HG03439 (cell line): ENCODE measurements around the gene BRD1.
"Not testable (repeated sequence)": the region's sequence is repeated elsewhere in the genome, so short reads cannot be mapped to it uniquely, and the experiment has no call there.

ENCODE experiments used
- ATAC-seq: cut with Tn5 transposase; IDR thresholded peaks from one replicate; pipeline ENCODE4 v1.9.1; 2021; ENCODE audit warnings: mild to moderate bottlenecking, moderate library complexity; ENCODE audit not compliant: unreplicated experiment

The BRD1 gene

GRCh38 chr22:49827271-49827852 is 311 bp downstream of the BRD1 start:
- no peak for ATAC-seq

DNA sequence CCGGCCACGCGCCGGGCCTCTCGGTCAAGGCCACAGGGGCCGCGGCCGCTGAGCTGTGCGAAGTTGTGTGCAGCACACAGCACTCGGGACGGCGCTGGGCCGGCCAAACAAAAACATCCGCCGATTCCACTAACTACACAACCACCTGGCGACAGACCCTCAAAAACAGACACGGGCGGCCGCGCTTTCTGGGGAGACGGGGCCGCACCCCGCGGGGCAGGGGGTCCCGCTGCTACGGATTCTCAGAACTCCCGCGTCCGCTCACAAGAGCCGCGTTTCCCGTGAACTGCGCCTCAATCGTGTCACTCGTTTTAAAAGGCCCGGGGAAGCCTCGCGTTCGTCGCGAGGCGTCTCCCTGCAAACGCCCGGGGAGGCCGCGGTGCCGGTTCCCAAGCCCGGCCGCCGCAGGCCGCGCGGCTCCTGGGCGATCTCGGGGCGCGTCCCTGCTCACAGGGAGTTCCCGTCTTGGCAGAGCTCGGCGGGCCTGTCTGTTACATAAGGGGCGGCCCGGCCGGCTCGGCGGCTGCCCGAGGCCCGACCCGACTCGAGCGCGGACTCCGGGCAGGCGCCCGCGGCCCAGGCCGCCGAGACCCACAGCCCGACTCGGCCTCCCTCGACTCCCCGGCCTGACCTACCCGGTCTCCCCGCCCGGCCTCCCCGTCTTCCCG is 936 bp downstream of the BRD1 start:
- no peak for ATAC-seq

DNA sequence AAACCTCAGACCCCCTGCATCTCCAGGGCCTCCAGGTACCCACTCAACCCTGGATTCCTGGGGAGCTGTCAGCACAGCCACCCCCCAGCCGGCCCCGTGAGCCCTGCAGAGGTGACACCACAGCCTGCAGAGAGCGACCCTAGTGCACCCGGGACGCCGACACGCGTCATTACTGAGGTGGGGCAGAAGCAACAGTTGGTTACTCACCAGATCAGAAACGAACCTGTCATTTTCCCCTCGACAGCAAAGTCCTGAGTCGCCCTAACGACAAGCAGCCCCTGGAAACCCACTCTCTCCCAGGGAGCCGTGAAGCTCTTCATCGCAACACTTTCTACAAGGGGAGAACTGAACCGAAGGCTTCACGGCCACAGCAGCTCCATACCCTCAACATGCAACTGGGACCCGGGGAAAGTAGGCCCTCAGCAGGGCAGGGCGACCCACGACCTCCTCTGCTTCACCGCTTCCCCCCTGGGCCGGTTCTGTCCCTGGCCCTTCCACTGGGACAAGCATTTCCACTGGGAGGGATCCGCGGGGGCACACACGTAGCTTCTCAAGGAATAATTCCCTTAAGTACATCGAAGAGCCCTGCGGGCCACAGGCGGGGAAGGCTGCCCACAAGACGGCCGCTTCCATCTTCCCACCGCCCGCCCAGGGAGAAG is 1.6 kb downstream of the BRD1 start:
- ATAC-seq, result no peak

DNA sequence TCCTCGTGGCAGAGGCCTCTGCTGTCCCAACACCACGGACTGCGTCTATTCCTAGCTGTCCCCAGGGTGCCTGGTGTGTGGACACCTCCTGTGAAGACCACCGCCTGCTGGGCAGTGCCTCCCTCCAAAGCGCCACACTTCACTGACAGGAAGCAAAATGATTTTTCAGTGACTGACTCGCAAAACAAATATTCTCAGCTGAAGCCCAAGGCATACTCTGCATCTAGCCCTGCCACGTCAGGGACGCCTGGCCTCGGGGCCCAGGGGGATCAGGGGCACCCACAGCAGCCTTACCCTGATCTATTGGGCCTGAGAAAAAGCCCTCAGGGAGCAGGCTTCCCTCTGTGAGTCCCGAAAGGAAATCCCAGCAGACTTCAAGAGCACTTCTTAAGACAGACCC is 2.2 kb downstream of the BRD1 start:
- no peak for ATAC-seq

- ATAC-seq, result no peak
These were observed 2.7 kb downstream of the BRD1 start for GRCh38 chr22:49824936-49825335.

- no peak for ATAC-seq
These were observed 3.3 kb downstream of the BRD1 start for GRCh38 chr22:49824185-49824925.

DNA sequence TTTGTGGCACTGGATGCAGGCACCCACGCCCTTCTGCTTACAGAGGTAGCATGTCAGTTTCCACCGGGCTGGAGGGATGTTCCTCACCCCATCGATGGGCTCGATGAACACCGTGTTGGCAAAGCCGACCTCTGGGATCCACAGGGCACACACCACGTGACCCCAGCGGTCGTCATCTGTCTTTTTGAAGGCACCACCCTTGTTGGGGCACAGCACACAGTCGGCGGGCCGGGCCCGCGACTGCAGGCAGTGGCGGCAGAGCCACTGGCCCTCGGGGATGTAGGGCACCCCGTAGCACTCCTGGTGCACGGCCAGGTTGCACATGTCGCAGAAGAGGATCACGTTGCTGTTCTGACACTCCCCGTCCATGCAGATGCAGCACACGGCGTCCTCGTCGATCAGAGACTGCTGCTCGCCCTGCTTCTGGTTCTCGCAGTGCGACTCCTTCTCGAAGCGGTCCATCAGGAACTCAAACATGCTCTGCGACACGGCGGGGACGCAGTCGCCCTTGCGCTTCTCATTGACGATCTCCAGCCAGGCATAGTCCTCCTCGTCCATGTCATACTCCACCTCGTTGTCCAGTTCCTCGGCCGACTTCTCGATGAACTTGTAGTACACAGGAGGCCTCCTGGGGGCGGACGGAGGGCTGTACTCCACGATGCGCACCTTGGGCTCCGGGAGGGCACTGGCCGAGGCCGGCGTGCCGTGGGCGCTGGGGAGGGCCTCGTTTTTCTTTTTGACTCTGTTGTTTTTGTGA is 4.2 kb downstream of the BRD1 start:
- ATAC-seq, result no peak

- not testable (repeated sequence) for ATAC-seq
These were observed 5.9 kb downstream of the BRD1 start for GRCh38 chr22:49821741-49822140.

DNA sequence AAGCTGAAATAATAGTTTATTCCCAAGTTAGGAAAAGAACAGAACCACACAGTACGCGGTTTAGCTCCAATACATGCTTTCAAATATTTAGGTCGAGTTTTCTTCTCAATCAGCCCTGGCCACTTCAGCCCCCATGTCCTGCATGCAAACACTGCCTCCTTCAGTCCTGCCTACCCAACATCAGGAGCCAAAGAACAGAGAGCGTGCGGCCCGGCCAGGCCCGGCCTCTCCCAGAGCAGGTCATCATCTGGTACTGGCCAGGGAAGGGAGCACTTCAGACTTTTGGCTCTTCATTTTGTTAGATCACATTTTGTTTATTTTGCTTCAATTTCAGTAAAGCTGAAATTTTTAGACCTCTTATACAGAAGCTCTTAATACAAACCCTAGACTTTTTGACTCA is 6.7 kb downstream of the BRD1 start:
- ATAC-seq, result no peak

DNA sequence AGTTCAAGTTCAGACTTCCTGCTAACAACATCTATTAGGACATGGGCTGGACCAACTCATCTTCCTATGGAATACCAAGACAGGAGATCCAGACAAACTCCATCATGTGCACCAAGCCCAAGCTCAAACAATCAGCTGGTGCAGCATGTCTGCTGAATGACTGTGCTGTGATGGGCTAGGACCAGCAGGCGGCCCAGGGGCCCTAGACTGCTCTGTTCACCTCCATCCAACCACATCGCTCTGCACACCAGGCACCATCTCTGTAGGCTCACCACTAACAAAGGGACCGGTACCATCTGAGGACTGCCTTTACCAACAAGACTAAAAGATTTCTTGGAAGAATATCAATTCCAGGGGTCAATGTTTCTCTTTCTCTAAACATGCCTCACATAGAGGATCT is 10.3 kb downstream of the BRD1 start:
- ATAC-seq, result no peak

DNA sequence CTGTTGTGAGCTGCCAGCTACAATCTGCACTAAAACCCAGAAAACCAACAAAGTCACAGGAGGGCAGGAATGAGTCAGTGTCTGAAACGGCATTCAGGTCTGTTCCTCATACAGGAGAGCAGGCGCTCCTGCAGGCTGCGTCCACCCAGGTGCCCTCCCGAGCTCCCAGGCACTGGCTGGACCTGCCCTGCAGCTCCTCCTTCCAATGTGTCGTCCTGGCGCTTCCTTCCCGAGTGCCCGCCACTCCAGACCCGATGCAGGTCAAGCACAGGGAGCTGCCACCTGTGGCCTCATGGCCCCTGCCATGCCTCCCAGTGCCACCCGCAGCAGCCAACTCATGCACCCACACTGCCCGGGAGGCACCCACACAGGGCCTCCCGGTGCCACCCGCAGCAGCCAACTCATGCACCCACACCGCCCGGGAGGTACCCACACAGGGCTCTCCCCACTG is 12.0 kb downstream of the BRD1 start:
- ATAC-seq, result no peak

DNA sequence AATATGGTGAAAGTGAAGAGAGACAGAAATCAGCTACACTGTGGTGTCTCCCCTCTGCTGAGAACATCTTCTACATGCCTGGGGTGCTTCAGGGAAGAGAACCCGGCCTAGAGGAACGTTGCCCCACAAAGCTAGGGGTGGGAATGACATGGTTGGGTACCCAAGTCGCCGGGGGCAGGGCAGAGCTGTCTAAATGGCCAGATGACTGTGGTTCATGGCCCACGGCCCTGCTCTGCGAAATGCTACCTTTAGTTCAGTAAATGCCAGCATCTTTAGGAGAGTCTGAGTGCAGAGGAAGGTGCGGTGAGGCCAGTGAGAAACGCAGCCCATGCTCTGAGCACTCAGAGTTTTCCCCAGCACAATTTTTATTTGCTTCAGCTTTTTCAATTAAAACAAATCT is 12.8 kb downstream of the BRD1 start:
- no peak for ATAC-seq

DNA sequence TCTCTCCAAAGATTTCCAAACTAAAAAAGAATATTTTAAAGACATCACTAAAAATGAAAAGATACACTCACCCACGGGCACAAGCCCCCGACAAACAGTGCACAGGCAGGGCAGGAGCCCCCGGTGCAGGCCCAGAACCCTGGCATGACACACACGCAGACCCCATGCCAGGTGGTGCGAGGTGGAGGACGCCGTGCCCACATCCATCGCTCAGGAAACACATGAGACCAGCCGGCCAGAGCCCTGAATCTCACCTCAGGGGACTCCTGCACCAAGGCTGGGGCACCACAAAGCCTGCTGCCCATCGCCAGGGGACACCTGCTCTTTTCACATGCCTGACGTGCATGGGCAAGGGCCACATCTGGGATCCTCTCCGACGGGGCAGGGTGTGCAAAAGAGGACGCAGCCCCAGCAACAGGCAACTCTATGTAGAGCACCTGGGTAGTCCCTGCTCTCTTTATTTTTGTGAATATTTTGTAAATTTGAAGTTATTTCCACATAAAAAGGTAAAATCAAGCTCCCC is 13.4 kb downstream of the BRD1 start:
- ATAC-seq, result no peak

DNA sequence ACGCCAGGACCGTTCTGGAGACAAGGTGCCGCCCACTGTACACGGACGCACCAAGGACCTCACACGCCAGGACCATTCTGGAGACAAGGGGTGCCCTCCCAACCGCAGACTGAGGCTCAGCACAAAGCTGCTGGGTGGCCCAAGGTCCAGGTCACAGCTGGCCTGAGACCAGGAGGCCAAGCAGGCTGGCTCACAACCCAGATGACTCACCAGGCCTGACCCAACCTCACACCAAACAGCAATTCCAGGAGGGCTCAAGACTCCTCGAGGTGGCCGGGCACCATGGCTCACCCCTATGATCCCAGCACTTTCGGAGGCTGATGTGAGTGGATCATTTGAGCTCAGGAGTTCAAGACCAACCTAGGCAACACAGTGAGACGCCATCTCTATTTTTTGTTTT is 14.8 kb downstream of the BRD1 start:
- no peak for ATAC-seq

DNA sequence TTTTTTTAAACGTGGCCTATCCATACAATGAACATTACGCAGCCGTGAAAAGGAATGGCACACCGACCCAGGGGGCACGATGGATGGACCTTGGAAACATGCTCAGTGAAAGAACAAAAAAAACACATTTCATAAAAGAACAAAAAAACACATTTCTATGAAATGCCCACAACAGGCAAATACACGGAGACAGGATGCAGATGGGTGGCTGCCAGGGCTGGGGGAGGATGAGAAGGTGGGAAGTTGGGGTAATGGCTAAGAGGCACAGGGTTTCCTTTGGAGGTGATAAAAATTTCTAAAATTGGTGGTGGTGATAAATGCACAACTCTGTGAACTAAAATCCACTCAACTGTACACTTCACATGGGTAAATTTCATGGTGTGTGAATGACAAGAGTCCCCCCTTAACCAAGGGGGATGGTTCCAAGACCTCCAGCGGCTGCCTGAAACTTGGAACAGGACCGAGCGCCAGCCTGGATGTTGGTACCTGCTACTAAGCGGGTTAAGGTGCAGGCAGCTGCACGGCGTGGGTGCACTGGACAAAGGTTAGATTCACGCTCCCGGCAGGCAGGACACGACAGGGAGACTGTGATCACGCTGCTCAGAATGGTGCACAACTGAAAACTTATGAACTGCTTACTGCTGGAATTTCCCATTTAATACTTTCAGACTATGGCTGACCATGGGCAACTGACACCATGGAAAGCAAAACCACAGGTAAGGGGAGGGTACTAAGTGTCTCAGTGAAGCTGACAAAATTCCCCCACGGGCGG is 16.5 kb downstream of the BRD1 start:
- ATAC-seq, result no peak

GRCh38 chr22:49810363-49811019 is 17.2 kb downstream of the BRD1 start:
- no peak for ATAC-seq

- ATAC-seq, result no peak
These were observed 19.6 kb downstream of the BRD1 start for GRCh38 chr22:49807780-49808708.

GRCh38 chr22:49807129-49807528 is 20.5 kb downstream of the BRD1 start:
- no peak for ATAC-seq
